GM19023 (cell line): Measurements from ENCODE around the gene MTPN.

Experiments used
- ATAC-seq: cut with Tn5 transposase; IDR thresholded peaks from one replicate; pipeline ENCODE4 v1.9.1; 2021; ENCODE audit warnings: mild to moderate bottlenecking, moderate library complexity; ENCODE audit not compliant: unreplicated experiment

MTPN gene

GRCh38 chr7:135959646-135960363 is 17.4 kb downstream of the MTPN start:
- ATAC-seq = no peak

- ATAC-seq = no peak
Observed at GRCh38 chr7:135958173-135958572, 19.0 kb downstream of the MTPN start.

- no peak for ATAC-seq
Observed at GRCh38 chr7:135957627-135958026, 19.5 kb downstream of the MTPN start.

- ATAC-seq = no peak
Observed at GRCh38 chr7:135956393-135956792, 20.8 kb downstream of the MTPN start.

GRCh38 chr7:135950972-135951371 is 26.2 kb downstream of the MTPN start:
- ATAC-seq = no peak

- no peak for ATAC-seq
Observed at GRCh38 chr7:135950429-135950828, 26.7 kb downstream of the MTPN start.

GRCh38 chr7:135946289-135947055 is 30.7 kb downstream of the MTPN start:
- no peak for ATAC-seq

GRCh38 chr7:135944753-135945152 is 32.4 kb downstream of the MTPN start:
- no peak for ATAC-seq

GRCh38 chr7:135943134-135943879 is 33.9 kb downstream of the MTPN start:
- no peak for ATAC-seq

- ATAC-seq = peak; percentile 83
Observed at GRCh38 chr7:135942614-135943013, 34.5 kb downstream of the MTPN start.

GRCh38 chr7:135940077-135941075 is 36.8 kb downstream of the MTPN start:
- ATAC-seq = no peak

GRCh38 chr7:135939261-135939812 is 37.8 kb downstream of the MTPN start:
- ATAC-seq = no peak

GRCh38 chr7:135938563-135938962 is 38.6 kb downstream of the MTPN start:
- ATAC-seq = peak; percentile 54

GRCh38 chr7:135938086-135938485 is 39.1 kb downstream of the MTPN start:
- no peak for ATAC-seq

- no peak for ATAC-seq
Observed at GRCh38 chr7:135936497-135937217, 40.5 kb downstream of the MTPN start.

- ATAC-seq = no peak
Observed at GRCh38 chr7:135934651-135935050, 42.5 kb downstream of the MTPN start.

GRCh38 chr7:135933509-135934188 is 43.5 kb downstream of the MTPN start:
- no peak for ATAC-seq

- ATAC-seq = no peak
Observed at GRCh38 chr7:135932131-135932530, 45.0 kb downstream of the MTPN start.
